Measurements from ENCODE around the gene N4BP2L2. TPM values are rescaled to one million over a fixed set of nuclear protein-coding genes. Genes with fewer than 3 reads are reported as not detected.

N4BP2L2 gene
- total RNA-seq, 1 donor from 2014 or later, result 153 TPM

DNA sequence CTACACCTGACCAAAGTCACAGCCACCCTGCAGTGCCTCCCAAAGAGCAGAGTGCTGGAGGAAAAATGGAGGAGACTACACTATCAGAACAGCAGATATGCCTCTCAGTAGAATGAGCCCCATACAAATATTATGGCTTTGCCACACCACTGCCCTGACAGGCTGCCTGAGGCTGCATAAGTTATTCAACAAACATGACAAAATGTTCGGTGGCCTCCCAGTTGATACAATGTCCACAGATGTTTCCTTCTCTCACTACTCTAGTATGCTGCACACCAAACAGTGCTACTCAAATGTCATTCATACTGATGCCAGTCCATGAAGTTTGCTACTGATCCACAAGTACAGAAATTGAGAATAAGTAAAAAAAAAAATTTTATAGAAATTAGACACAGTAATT lies 41.0 kb downstream of the N4BP2L2 start:
- Histone ChIP-seq H3K9me3 (ENCODE audit: low read depth) (no peaks in the 10 kb centered on the region), H3K9ac (no peak overlapping the region), H3F3A (ENCODE audit: low read depth) (peaks cover 3% of the 10 kb centered on the region), H3K36me3 (no peaks in the 10 kb centered on the region), H3K27ac (no peak overlapping the region), H4K20me1 (ENCODE audit: low read depth) (no peaks in the 10 kb centered on the region), H3K4me3 (no peak overlapping the region), H3K4me1 (no peaks in the 10 kb centered on the region), H2AFZ (replicated peaks) (no peak overlapping the region), H3K79me2 (ENCODE audit: low read depth) (no peaks in the 10 kb centered on the region), H3K4me2 (no peak overlapping the region), H3K27me3 (no peaks in the 10 kb centered on the region)
- H3K36me3 Mint-ChIP-seq, result peaks cover 7% of the 10 kb centered on the region
- H3K4me3 Mint-ChIP-seq, result no peak overlapping the region
- H3K4me1 Mint-ChIP-seq, result no peaks in the 10 kb centered on the region
- H3K27ac Mint-ChIP-seq, result peak overlapping the region; percentile 50
- no peaks in the 10 kb centered on the region for H3K9me3 Mint-ChIP-seq
- TF ChIP-seq, protein P1, sequence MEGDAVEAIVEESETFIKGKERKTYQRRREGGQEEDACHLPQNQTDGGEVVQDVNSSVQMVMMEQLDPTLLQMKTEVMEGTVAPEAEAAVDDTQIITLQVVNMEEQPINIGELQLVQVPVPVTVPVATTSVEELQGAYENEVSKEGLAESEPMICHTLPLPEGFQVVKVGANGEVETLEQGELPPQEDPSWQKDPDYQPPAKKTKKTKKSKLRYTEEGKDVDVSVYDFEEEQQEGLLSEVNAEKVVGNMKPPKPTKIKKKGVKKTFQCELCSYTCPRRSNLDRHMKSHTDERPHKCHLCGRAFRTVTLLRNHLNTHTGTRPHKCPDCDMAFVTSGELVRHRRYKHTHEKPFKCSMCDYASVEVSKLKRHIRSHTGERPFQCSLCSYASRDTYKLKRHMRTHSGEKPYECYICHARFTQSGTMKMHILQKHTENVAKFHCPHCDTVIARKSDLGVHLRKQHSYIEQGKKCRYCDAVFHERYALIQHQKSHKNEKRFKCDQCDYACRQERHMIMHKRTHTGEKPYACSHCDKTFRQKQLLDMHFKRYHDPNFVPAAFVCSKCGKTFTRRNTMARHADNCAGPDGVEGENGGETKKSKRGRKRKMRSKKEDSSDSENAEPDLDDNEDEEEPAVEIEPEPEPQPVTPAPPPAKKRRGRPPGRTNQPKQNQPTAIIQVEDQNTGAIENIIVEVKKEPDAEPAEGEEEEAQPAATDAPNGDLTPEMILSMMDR (IDR thresholded peaks at IDR 0.05), result no peak
- no peak for TF ChIP-seq EZH2 (IDR thresholded peaks at IDR 0.05)
- TF ChIP-seq EZH2phosphoT487 (IDR thresholded peaks at IDR 0.05), result no peak
- no peaks in the 10 kb centered on the region for H3K27me3 Mint-ChIP-seq (ENCODE audit: insufficient read depth, low read depth)
- DNase-seq (ENCODE audit: low spot score), result no peak

- Histone ChIP-seq H3K4me3 (no peak overlapping the region), H3K4me2 (no peak overlapping the region), H3K9me3 (ENCODE audit: low read depth) (no peaks in the 10 kb centered on the region), H2AFZ (replicated peaks) (no peak overlapping the region), H3K4me1 (no peaks in the 10 kb centered on the region), H3F3A (ENCODE audit: low read depth) (peaks cover 3% of the 10 kb centered on the region), H3K27ac (no peak overlapping the region), H4K20me1 (ENCODE audit: low read depth) (no peaks in the 10 kb centered on the region), H3K79me2 (ENCODE audit: low read depth) (no peaks in the 10 kb centered on the region), H3K9ac (no peak overlapping the region), H3K36me3 (no peaks in the 10 kb centered on the region), H3K27me3 (no peaks in the 10 kb centered on the region)
- no peak overlapping the region for H3K27ac Mint-ChIP-seq
- H3K4me1 Mint-ChIP-seq, result no peaks in the 10 kb centered on the region
- peaks cover 7% of the 10 kb centered on the region for H3K36me3 Mint-ChIP-seq
- H3K9me3 Mint-ChIP-seq, result no peaks in the 10 kb centered on the region
- H3K27me3 Mint-ChIP-seq (ENCODE audit: insufficient read depth, low read depth), result no peaks in the 10 kb centered on the region
- no peak overlapping the region for H3K4me3 Mint-ChIP-seq
- no peak for DNase-seq (ENCODE audit: low spot score)
- TF ChIP-seq, protein P1 (IDR thresholded peaks at IDR 0.05), result no peak
- no peak for TF ChIP-seq EZH2phosphoT487 (IDR thresholded peaks at IDR 0.05)
- TF ChIP-seq EZH2 (IDR thresholded peaks at IDR 0.05), result no peak
Measured at GRCh38 chr13:32496599-32497160, 41.9 kb downstream of the N4BP2L2 start.

DNA sequence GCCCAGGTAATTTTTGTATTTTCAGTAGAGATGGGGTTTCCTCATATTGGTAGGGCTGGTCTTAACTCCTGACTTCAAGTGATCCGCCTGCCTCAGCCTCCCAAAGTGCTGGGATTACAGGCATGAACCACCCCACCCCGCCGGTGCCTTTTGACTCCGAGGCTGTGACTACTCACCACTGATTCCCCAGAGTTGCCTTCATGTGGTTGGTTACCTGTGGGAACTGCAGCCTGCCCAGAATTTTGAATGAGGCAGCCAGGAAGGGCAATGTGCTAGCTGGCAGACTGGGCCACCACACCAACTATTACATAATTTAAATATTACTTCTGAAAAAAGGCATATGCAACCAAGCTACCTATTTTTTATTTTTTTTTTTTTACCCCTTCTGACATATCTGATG lies 42.8 kb downstream of the N4BP2L2 start:
- no peaks in the 10 kb centered on the region for H3K9me3 Mint-ChIP-seq
- H3K4me3 ChIP-seq, result no peak overlapping the region
- no peaks in the 10 kb centered on the region for H3K27me3 Mint-ChIP-seq (ENCODE audit: insufficient read depth, low read depth)
- H3K4me2 ChIP-seq, result no peak overlapping the region
- H3K36me3 ChIP-seq, result no peaks in the 10 kb centered on the region
- no peaks in the 10 kb centered on the region for H3K4me1 ChIP-seq
- H3K4me1 Mint-ChIP-seq, result no peaks in the 10 kb centered on the region
- peaks cover 3% of the 10 kb centered on the region for H3F3A ChIP-seq (ENCODE audit: low read depth)
- H3K27ac Mint-ChIP-seq, result no peak overlapping the region
- H3K27ac ChIP-seq, result no peak overlapping the region
- no peak overlapping the region for H3K9ac ChIP-seq
- H3K27me3 ChIP-seq, result no peaks in the 10 kb centered on the region
- no peak overlapping the region for H3K4me3 Mint-ChIP-seq
- no peak overlapping the region for H2AFZ ChIP-seq (replicated peaks)
- H3K36me3 Mint-ChIP-seq, result peaks cover 5% of the 10 kb centered on the region
- no peaks in the 10 kb centered on the region for H3K79me2 ChIP-seq (ENCODE audit: low read depth)
- H4K20me1 ChIP-seq (ENCODE audit: low read depth), result no peaks in the 10 kb centered on the region
- TF ChIP-seq EZH2phosphoT487 (IDR thresholded peaks at IDR 0.05), result no peak
- TF ChIP-seq, protein P1 (IDR thresholded peaks at IDR 0.05), result no peak
- TF ChIP-seq EZH2 (IDR thresholded peaks at IDR 0.05), result no peak
- no peak for DNase-seq (ENCODE audit: low spot score)
- H3K9me3 ChIP-seq (ENCODE audit: low read depth), result no peaks in the 10 kb centered on the region

Measured in neural progenitor cell (in vitro differentiated cells).